Neural progenitor cell (in vitro differentiated cells): ENCODE results near the gene SORBS2. TPM values are rescaled to one million over a fixed set of nuclear protein-coding genes. Genes with fewer than 3 reads are reported as not detected.

Experiments
- DNase-seq: peaks from one replicate; pipeline ENCODE4 v3.0.0-alpha.2; 2016; ENCODE audit warnings: low spot score
- H2AFZ ChIP-seq: fragments of 200-600 bp; sonication (generic); replicated peaks from 2 replicates; pipeline ENCODE4 v1.6.1; 2016; ENCODE audit warnings: antibody characterized with exemption
- H3F3A ChIP-seq: fragments of 200-600 bp; sonication (generic); 2 replicates; pipeline ENCODE4 v1.6.1; 2016; ENCODE audit warnings: antibody characterized with exemption, low read depth
- H3K27ac ChIP-seq: fragments of 200-600 bp; sonication (generic); 2 replicates; pipeline ENCODE4 v1.5.1; 2016; ENCODE audit warnings: mild to moderate bottlenecking
- H3K27me3 ChIP-seq: fragments of 200-600 bp; sonication (generic); 2 replicates; pipeline ENCODE4 v1.6.1; 2016; ENCODE audit warnings: mild to moderate bottlenecking, moderate library complexity
- H3K36me3 ChIP-seq: fragments of 200-600 bp; sonication (generic); 2 replicates; pipeline ENCODE4 v1.5.1; 2016
- H3K4me1 ChIP-seq: fragments of 200-600 bp; sonication (generic); 2 replicates; pipeline ENCODE4 v1.6.1; 2016; ENCODE audit warnings: mixed run types
- H3K4me2 ChIP-seq: fragments of 200-600 bp; sonication (generic); 2 replicates; pipeline ENCODE4 v1.6.1; 2016
- H3K4me3 ChIP-seq: fragments of 200-600 bp; sonication (generic); 2 replicates; pipeline ENCODE4 v1.5.1; 2016
- H3K79me2 ChIP-seq: fragments of 200-600 bp; sonication (generic); 2 replicates; pipeline ENCODE4 v1.6.1; 2016; ENCODE audit warnings: low read depth
- H3K9ac ChIP-seq: fragments of 200-600 bp; sonication (generic); 2 replicates; pipeline ENCODE4 v1.6.1; 2016
- H3K9me3 ChIP-seq: fragments of 200-600 bp; sonication (generic); 2 replicates; pipeline ENCODE4 v1.5.1; 2016; ENCODE audit warnings: low read depth
- H4K20me1 ChIP-seq: fragments of 200-600 bp; sonication (generic); 2 replicates; pipeline ENCODE4 v1.6.1; 2016; ENCODE audit warnings: low read depth
- H3K27ac Mint-ChIP-seq: 3 replicates; pipeline ENCODE4 v1.8.0; 2021; ENCODE audit warnings: mixed read lengths
- H3K27me3 Mint-ChIP-seq: 2 replicates; pipeline ENCODE4 v1.8.0; 2022; ENCODE audit warnings: low read depth, mild to moderate bottlenecking, inconsistent platforms, moderate library complexity, mixed read lengths; ENCODE audit not compliant: insufficient read depth
- H3K36me3 Mint-ChIP-seq: 3 replicates; pipeline ENCODE4 v1.8.0; 2021; ENCODE audit warnings: mixed read lengths
- H3K4me1 Mint-ChIP-seq: 3 replicates; pipeline ENCODE4 v1.8.0; 2021; ENCODE audit warnings: mixed read lengths
- H3K4me3 Mint-ChIP-seq: 3 replicates; pipeline ENCODE4 v1.8.0; 2021; ENCODE audit warnings: mild to moderate bottlenecking, moderate library complexity, mixed read lengths
- H3K9me3 Mint-ChIP-seq: 3 replicates; pipeline ENCODE4 v1.8.0; 2020; ENCODE audit warnings: mixed read lengths
- CTCF ChIP-seq: fragments of 200-600 bp; sonication (generic); IDR thresholded peaks from 2 replicates; pipeline ENCODE4 v1.5.1; 2017; ENCODE audit warnings: antibody characterized with exemption, mild to moderate bottlenecking
- EZH2 ChIP-seq: fragments of 200-600 bp; sonication (generic); IDR thresholded peaks from 2 replicates; pipeline ENCODE4 v1.6.1; 2017; ENCODE audit warnings: antibody characterized with exemption, mild to moderate bottlenecking, moderate library complexity
- EZH2phosphoT487 ChIP-seq: fragments of 200-600 bp; sonication (generic); IDR thresholded peaks from 2 replicates; pipeline ENCODE4 v1.6.1; 2017; ENCODE audit warnings: antibody characterized with exemption
- total RNA-seq: library from RNA; depleted of rRNA; stranded (reverse); fragments of >200 nt; gene quantifications from 2 replicates; pipeline ENCODE4 v1.2.3, GENCODE V29; 2015; ENCODE audit warnings: low replicate concordance

SORBS2 gene
- total RNA-seq, 1 donor from 2014 or later = 15.7 TPM

DNA sequence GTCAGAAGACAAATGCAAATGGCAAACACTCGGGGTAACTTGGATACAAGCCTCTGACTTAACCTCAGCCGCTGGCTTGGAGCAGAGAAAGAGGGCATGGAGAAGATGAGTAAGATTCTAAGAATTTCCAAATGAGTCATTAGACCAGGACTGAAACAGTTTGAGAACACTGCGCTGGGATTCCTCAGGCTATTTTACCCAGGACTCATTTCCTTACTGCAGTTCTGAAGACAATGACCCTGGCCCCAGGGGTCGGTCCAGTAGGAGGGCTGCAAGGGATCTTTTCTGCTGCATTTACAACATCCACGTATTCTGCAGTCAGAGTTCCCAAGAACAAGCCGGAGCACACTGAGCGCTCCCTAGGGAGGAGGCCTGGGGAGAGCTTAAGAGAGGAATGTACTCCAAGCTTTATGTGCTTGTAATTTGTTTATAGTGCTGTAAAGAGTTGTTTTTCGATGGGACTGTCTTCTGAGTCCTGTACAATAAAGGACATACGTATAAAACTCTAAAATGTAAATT is 27.3 kb upstream of the SORBS2 start:
- DNase-seq = peak; percentile 77
- H3K27ac Mint-ChIP-seq = no peak overlapping the region
- Histone ChIP-seq H3K27ac (peak overlapping the region; percentile 72), H3K4me1 (peaks cover 60% of the 10 kb centered on the region), H3K9ac (no peak overlapping the region), H3K36me3 (no peaks in the 10 kb centered on the region), H3K4me2 (peak overlapping the region; percentile 28), H3K4me3 (no peak overlapping the region), H3F3A (peaks cover 57% of the 10 kb centered on the region), H3K9me3 (no peaks in the 10 kb centered on the region), H3K79me2 (no peaks in the 10 kb centered on the region), H2AFZ (no peak overlapping the region), H3K27me3 (no peaks in the 10 kb centered on the region), H4K20me1 (no peaks in the 10 kb centered on the region)
- H3K4me3 Mint-ChIP-seq = no peak overlapping the region
- H3K27me3 Mint-ChIP-seq = peaks cover 5% of the 10 kb centered on the region
- peaks cover 1% of the 10 kb centered on the region for H3K36me3 Mint-ChIP-seq
- peaks cover 4% of the 10 kb centered on the region for H3K9me3 Mint-ChIP-seq
- TF ChIP-seq EZH2 (no peak), EZH2phosphoT487 (no peak), CTCF (no peak)
- H3K4me1 Mint-ChIP-seq = peaks cover 10% of the 10 kb centered on the region

- Histone ChIP-seq H3K4me1 (peaks cover 66% of the 10 kb centered on the region), H3K4me2 (peak overlapping the region; percentile 28), H3K9me3 (no peaks in the 10 kb centered on the region), H3K27me3 (no peaks in the 10 kb centered on the region), H3K27ac (peak overlapping the region; percentile 72), H3F3A (peaks cover 57% of the 10 kb centered on the region), H3K4me3 (no peak overlapping the region), H3K36me3 (no peaks in the 10 kb centered on the region), H3K9ac (no peak overlapping the region), H3K79me2 (no peaks in the 10 kb centered on the region), H4K20me1 (no peaks in the 10 kb centered on the region), H2AFZ (peak overlapping the region; percentile 75)
- Mint-ChIP-seq H3K36me3 (peaks cover 4% of the 10 kb centered on the region), H3K27ac (no peak overlapping the region), H3K4me3 (no peak overlapping the region), H3K27me3 (peaks cover 9% of the 10 kb centered on the region), H3K9me3 (peaks cover 7% of the 10 kb centered on the region), H3K4me1 (peaks cover 13% of the 10 kb centered on the region)
- no peak for DNase-seq
- TF ChIP-seq CTCF (no peak), EZH2phosphoT487 (no peak), EZH2 (no peak)
Observed at GRCh38 chr4:185838514-185839193, 26.7 kb upstream of the SORBS2 start.

DNA sequence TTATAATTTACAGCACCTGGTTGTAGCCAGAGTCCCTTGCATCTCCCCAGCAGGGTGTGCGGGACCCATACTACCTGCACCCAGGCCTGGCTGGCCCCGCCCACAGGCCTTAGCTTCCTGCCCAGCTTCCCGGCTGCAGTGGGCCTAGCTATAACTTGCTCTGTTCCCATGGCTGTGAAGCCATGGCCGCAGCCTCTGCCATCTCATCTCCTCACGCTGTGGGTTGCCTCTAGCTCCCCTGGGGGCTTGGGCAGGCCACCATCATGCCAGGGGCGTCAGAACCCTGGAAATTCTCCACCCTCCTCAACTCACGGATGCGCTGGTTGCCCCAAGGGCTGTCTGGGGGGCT is 26.1 kb upstream of the SORBS2 start:
- Histone ChIP-seq H3F3A (peaks cover 57% of the 10 kb centered on the region), H3K9me3 (no peaks in the 10 kb centered on the region), H3K27me3 (no peaks in the 10 kb centered on the region), H3K4me1 (peaks cover 72% of the 10 kb centered on the region), H3K4me3 (no peak overlapping the region), H3K27ac (peak overlapping the region; percentile 72), H3K4me2 (peak overlapping the region; percentile 28), H2AFZ (peak overlapping the region; percentile 75), H3K36me3 (no peaks in the 10 kb centered on the region), H4K20me1 (no peaks in the 10 kb centered on the region), H3K9ac (no peak overlapping the region), H3K79me2 (no peaks in the 10 kb centered on the region)
- H3K4me3 Mint-ChIP-seq = no peak overlapping the region
- H3K4me1 Mint-ChIP-seq = peaks cover 13% of the 10 kb centered on the region
- H3K27me3 Mint-ChIP-seq = peaks cover 9% of the 10 kb centered on the region
- TF ChIP-seq EZH2phosphoT487 = no peak
- no peak for TF ChIP-seq EZH2
- TF ChIP-seq CTCF = no peak
- peak overlapping the region; percentile 92 for H3K27ac Mint-ChIP-seq
- no peak for DNase-seq
- H3K9me3 Mint-ChIP-seq = peaks cover 6% of the 10 kb centered on the region
- peaks cover 4% of the 10 kb centered on the region for H3K36me3 Mint-ChIP-seq
